Glomerular visceral epithelial cell (primary cell): ENCODE measurements around the gene CD7.

Source experiments
- DNase-seq: peaks from one replicate; pipeline ENCODE4 v3.0.0-alpha.2; 2016; ENCODE audit errors: extremely low spot score

The CD7 gene

GRCh38 chr17:82328141-82328993, 11.0 kb upstream of the CD7 start:
- no peak for DNase-seq

DNA sequence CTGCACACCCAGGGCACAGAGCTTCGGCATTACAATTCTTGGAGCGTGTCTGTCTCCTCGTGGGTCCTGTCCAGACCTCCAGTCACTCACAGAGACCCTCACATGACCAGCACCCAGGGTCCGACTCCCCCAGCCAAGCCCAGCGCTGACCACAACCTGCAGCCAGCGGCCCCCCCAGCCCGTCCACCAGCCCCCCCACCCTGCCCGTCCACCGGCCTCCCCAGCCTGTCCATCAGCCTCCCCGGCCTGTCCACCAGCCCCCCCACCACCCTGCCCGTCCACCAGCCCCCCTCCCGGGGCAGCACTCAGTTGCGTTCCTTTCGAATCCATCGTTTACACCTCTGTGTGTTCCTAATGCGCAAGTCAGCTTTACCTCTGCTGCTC, 10.3 kb upstream of the CD7 start:
- no peak for DNase-seq

- DNase-seq, result no peak
Measured at GRCh38 chr17:82327289-82327688, 9.9 kb upstream of the CD7 start.

- no peak for DNase-seq
Measured at GRCh38 chr17:82325286-82326180, 8.1 kb upstream of the CD7 start.

DNA sequence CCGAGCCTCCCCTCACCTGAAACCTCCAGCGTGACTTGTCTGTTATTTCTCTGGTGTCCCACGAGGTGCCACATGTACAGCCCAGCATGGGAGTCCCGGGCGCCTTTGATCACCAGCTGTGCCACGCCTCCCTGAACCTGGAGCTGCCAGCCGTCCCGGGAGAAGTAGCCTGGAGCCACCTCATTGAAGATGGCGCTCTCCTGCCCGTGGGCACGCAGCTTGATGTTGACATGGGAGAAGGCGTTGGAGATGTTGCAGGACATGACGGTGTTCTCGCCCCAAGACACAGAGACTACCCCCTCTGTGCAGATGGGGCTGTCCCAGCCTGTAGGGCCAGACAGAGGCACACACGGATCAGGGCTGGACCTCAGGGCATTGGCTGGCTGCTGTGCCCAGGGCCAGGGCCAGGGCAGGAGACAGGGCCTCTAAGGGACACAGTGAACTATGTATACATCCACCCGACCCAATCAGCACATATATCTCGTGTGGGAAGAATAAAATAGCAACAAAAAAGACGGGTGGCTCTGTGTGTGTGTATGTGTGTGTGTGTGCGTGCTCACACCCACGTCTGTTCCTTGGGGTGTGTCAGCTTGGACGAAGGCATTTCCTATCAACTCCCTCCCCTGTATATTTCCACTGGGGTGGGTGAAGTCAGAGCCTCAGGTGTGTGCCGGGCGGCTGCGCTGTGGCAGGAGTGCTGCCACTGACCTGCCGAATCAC, 7.3 kb upstream of the CD7 start:
- DNase-seq, result no peak

GRCh38 chr17:82323514-82324234, 6.3 kb upstream of the CD7 start:
- no peak for DNase-seq

- no peak for DNase-seq
Measured at GRCh38 chr17:82322526-82323453, 5.4 kb upstream of the CD7 start.

- DNase-seq, result no peak
Measured at GRCh38 chr17:82321947-82322466, 4.6 kb upstream of the CD7 start.

GRCh38 chr17:82320956-82321927, 3.8 kb upstream of the CD7 start:
- DNase-seq, result peak; percentile 25

DNA sequence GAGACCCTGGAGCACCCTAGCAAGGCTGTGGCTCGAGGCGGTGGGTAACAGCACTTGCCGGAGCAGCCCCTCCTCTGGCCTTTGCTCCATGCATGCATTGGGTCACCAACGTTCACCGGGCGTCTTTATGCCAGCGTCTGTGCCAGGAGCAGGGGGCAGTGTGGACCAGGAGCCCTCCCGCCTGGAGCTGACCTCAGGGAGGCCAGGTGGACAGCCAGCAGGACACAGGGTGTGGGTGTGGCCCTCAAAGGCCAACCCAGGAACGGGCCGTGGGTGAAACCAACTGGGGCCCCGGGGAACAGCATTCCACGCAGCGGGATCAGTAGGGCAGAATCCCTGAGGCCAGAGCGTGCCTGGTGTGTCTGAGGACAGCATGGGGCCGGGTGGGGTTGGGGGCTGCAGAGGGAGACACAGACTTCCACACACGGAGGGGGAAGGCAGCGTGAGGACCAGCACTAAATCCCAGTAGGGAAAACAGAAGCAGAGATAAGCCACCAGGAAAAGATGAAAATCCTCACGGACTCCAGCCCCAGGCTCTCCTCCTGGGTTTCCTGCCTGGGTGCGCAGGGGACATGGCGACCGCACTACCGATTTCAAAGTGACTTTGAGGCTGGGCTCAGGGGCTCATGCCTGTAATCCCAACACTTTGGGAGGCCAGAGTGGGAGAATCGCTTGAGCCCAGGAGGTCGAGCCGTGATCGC, 2.9 kb upstream of the CD7 start:
- DNase-seq, result no peak

DNA sequence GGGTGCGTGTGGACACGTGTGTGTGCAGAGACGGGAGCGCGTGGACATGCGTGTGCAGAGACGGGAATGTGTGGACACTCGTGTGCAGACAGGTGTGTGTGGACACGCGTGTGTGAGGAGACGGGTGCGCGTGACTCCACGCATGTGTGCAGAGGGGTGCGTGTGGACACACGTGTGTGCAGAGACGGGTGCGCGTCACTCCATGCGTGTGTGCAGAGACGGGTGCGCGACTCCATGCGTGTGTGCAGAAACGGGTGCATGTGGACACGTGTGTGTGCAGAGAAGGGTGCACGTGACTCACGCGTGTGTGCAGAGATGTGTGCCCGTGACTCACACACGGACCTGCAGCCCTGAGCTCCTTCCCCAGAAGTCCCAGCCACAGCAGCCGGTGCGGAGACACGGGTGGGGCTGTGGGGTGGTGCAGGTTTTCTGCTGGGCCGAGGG, 2.2 kb upstream of the CD7 start:
- no peak for DNase-seq

GRCh38 chr17:82318772-82319606, 1.6 kb upstream of the CD7 start:
- DNase-seq, result no peak

GRCh38 chr17:82318169-82318498, 726 bp upstream of the CD7 start:
- DNase-seq, result no peak

DNA sequence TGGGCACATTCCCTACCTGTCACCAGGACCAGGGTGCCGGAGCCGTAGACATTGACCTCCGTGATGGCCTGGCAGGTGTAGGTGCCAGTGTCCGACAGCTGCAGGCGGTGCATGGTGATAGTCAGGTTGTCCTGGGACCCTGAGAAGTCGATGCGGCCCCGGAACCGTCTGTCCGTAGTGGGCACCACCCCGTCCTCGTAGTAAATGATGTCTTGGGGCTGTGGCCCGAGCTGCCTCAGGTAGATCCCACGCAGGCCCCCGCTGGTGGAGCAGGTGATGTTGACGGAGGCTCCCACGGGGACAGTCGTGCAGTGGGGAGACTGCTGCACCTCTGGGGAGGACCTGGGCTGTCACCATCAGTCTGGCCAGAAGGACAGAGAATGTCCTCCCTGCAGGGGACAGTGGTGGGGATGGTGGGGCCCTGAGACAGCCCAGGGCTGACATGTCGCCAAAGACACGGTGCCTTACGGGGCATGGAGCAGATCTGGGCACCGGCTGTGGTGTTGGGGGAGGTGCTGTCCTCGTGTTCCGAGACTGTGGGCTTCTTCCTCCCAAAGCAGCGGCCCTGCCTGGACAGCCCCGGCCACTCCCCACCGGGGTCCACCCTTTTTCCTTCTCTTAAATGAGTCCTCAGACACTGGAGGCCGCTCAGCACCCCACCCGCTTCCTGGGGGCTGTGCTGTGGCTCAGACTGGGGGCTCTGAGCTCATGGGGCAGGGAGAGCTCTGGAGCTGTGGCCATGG, 586 bp downstream of the CD7 start:
- DNase-seq, result no peak

DNA sequence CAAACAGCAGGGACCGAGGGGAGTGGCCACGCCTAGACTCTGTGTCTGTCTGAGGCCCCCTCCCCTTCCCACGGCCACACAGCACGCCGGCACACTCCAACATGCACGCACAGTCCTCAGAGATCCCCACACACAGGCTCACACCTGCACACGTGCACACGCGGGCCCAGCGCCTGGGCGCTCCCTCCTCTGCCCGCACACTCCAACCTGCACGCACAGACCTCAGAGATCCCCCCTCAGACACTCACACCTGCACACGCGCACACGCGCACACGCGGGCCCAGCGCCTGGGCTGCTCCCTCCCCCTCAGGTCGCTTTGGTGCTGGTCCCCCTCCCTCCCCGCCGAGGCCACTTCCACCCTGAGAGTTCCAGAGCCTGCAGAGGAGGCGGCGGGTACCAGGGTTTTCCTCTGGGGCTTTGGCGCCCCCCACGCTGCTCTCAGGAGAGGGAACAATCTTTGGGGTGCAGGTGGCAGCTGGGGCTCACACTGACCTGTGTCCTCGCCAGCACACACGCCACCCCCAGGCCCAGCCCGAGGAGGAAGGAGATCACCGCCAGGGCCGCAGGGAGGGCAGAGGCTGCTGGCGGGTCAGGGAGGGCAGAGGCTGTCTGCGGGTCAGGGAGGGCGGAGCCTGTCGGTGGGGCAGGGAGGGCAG, 1.6 kb downstream of the CD7 start:
- no peak for DNase-seq
